ENCODE measurements around the gene CFAP54. TPM values are rescaled to one million over a fixed set of nuclear protein-coding genes. Genes with fewer than 3 reads are reported as not detected.

The CFAP54 gene
- total RNA-seq, 4 donors from 2014 or later, result 0.22 to 0.62 (median 0.57) TPM; not detected in 1

DNA sequence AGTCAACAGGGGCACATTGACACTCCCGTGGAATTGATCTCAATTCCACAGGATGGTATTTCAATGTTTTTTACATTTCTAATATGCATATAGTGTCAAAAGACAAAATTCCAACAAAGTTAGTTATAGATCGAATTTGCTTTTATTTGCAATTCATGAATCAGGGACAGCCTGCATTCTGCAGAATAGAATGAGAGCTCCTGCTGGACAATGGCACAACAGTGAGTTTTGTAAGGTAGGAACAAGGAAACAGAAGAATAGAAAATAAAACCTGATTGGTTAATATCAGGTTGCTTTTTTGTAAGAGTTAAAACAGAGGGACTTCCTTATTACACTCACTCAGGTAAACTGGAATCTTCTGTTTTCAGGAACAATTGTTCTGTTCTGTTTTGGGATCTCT is 384.8 kb downstream of the CFAP54 start:
- no peaks in the 10 kb centered on the region for H3K36me3 ChIP-seq
- no peaks in the 10 kb centered on the region for H3K27me3 ChIP-seq
- no peak overlapping the region for H3K4me3 ChIP-seq
- intact Hi-C loops (cut with DNase I), result no loop called here
- 80 to 83% methylated on average over 2 of the region's 2 CpGs for WGBS, 2 donors
- TF ChIP-seq, protein P1, sequence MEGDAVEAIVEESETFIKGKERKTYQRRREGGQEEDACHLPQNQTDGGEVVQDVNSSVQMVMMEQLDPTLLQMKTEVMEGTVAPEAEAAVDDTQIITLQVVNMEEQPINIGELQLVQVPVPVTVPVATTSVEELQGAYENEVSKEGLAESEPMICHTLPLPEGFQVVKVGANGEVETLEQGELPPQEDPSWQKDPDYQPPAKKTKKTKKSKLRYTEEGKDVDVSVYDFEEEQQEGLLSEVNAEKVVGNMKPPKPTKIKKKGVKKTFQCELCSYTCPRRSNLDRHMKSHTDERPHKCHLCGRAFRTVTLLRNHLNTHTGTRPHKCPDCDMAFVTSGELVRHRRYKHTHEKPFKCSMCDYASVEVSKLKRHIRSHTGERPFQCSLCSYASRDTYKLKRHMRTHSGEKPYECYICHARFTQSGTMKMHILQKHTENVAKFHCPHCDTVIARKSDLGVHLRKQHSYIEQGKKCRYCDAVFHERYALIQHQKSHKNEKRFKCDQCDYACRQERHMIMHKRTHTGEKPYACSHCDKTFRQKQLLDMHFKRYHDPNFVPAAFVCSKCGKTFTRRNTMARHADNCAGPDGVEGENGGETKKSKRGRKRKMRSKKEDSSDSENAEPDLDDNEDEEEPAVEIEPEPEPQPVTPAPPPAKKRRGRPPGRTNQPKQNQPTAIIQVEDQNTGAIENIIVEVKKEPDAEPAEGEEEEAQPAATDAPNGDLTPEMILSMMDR (IDR thresholded peaks at IDR 0.05), result no peak
- H3K4me1 ChIP-seq, result no peaks in the 10 kb centered on the region
- no peak for DNase-seq
- no peaks in the 10 kb centered on the region for H3K9me3 ChIP-seq
- H3K27ac ChIP-seq, result no peak overlapping the region

DNA sequence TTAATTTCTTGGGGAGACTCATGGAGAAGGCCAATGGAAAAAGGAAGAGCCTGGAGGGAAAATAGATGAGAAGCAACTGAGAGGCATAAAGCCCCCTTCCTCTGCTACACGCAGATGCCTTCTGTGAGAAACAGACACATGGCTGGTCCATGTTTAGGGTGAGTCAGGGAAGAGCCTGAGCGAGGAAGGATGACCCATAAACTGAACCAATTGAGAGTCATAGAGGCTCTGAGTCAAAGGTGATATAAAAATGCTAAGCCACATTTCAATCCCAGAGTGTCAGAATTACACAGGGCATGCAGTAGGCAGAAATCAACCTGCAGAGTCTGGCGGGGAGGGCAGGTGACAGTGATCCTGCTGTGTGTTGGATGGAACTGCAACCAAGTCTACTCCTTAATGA is 387.6 kb downstream of the CFAP54 start:
- H3K36me3 ChIP-seq, result no peaks in the 10 kb centered on the region
- no peak for DNase-seq
- H3K27me3 ChIP-seq, result no peaks in the 10 kb centered on the region
- no peak overlapping the region for H3K27ac ChIP-seq
- H3K9me3 ChIP-seq, result no peaks in the 10 kb centered on the region
- WGBS, 2 donors, result 72 to 75% methylated on average over 3 of the region's 3 CpGs
- TF ChIP-seq, protein P1 (IDR thresholded peaks at IDR 0.05), result no peak
- TF ChIP-seq POLR2A (IDR thresholded peaks at IDR 0.05), result no peak
- H3K4me1 ChIP-seq, result no peaks in the 10 kb centered on the region
- no peak overlapping the region for H3K4me3 ChIP-seq
- intact Hi-C loops (cut with DNase I), result no loop called here

DNA sequence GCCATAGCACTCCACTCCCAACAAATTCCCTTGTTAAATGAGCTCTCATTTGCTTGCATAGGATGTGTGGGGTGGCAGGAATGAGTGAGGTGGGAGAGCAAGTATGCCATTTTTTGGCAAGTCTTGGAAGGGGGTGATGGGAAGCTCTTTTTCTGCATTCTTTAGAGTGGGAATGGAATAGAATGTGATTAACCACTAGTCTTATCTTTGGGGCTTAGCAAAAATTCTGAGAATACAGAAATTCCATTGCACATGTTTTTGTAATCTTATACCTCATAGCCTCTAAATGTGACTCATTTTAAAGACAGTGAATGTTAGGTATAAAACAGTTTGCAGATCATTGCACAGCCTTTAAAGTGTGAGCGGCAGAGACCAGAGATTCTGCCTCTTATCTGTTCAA is 389.3 kb downstream of the CFAP54 start:
- TF ChIP-seq POLR2A (IDR thresholded peaks at IDR 0.05), result no peak
- TF ChIP-seq, protein P1 (IDR thresholded peaks at IDR 0.05), result no peak
- Histone ChIP-seq H3K9me3 (no peaks in the 10 kb centered on the region), H3K27ac (no peak overlapping the region), H3K4me1 (no peaks in the 10 kb centered on the region), H3K4me3 (no peak overlapping the region), H3K27me3 (no peaks in the 10 kb centered on the region), H3K36me3 (no peaks in the 10 kb centered on the region)
- 71 to 100% methylated on average over 1 of the region's 1 CpG for WGBS, 2 donors
- intact Hi-C loops (cut with DNase I), result no loop called here
- no peak for DNase-seq

DNA sequence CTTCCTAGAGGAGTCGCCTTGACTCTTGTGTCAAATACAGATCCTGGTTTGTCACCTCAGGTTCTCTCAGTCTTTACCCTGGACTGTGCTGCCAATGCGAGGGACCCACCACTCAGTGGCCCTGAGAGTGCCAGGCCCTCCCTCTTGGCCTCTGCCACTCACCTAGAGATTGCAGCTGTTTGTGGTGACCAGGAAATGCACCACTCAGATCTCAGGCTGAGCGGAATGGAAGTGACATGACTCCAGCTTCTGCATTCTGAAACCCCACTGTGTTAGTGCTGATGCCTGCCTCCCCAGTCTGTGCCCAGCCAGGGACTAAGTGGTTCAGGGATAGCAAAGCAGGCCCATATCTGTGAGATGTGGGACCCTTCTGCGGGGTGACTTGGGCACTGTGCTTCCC is 389.9 kb downstream of the CFAP54 start:
- no peak overlapping the region for H3K4me3 ChIP-seq
- H3K36me3 ChIP-seq, result no peaks in the 10 kb centered on the region
- H3K9me3 ChIP-seq, result no peaks in the 10 kb centered on the region
- intact Hi-C loops (cut with DNase I), result no loop called here
- H3K27me3 ChIP-seq, result no peaks in the 10 kb centered on the region
- 83 to 93% methylated on average over 1 to 4 of the region's 4 CpGs for WGBS, 2 donors
- TF ChIP-seq, protein P1 (IDR thresholded peaks at IDR 0.05), result no peak
- no peak for TF ChIP-seq POLR2A (IDR thresholded peaks at IDR 0.05)
- no peaks in the 10 kb centered on the region for H3K4me1 ChIP-seq
- no peak overlapping the region for H3K27ac ChIP-seq
- DNase-seq, result no peak

DNA sequence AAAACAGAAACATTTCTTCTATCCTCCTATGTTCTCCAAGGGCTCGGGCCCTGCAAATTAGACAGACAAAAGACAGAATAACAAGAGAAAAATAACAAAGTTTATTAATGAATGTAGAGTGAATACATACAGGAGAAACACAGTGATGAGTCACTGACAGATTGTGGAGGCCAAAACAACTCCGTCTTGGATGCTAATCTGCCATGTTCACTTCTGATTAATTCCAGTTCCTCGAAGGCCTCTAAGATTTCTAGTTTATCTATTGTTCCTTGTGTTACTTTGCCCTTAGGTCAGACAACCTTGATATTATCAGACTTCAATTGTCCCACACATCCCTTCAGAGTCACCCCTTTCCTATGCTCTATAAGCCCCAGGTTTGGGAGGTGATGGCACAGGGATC is 390.8 kb downstream of the CFAP54 start:
- no peaks in the 10 kb centered on the region for H3K9me3 ChIP-seq
- no peak for TF ChIP-seq POLR2A (IDR thresholded peaks at IDR 0.05)
- TF ChIP-seq, protein P1 (IDR thresholded peaks at IDR 0.05), result no peak
- intact Hi-C loops (cut with DNase I), result no loop called here
- H3K27ac ChIP-seq, result no peak overlapping the region
- no peak for DNase-seq
- H3K36me3 ChIP-seq, result no peaks in the 10 kb centered on the region
- no peak overlapping the region for H3K4me3 ChIP-seq
- 48 to 69% methylated on average over 3 of the region's 3 CpGs for WGBS, 2 donors
- no peaks in the 10 kb centered on the region for H3K4me1 ChIP-seq
- H3K27me3 ChIP-seq, result no peaks in the 10 kb centered on the region

All from esophagus squamous epithelium (tissue), 5 donors.